ENCODE data around the gene GLP1R. TPM values are rescaled to one million over a fixed set of nuclear protein-coding genes. Genes with fewer than 3 reads are reported as not detected.

GLP1R gene
- total RNA-seq, 1 experiment from 2014 or later = 0.85 TPM

DNA sequence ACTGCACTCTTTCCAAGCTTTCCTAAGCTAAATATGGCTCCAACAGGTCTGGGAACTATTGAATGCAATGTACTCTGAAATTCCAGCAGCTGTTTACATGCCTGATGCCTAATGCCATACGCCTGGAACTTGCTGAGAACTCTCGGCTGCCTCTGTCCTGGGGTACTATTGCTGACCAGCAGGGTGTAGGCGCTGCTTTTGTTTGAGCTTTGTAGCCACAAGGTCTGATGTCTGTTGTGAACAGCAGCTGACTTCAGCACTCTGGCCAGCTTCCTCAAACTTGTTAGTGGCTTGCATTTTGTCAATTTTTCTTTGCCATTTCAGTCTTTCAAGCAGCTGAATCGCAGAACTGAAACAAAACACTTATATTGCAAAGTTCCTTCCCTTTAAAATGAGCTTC, 39.8 kb downstream of the GLP1R start:
- H3K27ac Mint-ChIP-seq = peak overlapping the region in 2 of 3 experiments; percentile 52 to 71; a peak in 3 of 7 replicates
- Histone ChIP-seq H2AK5ac (ENCODE audit: insufficient read length, low read length) (no peak overlapping the region), H3K4me2 (ENCODE audit: insufficient read depth, insufficient read length, low read length) (no peak overlapping the region), H3K18ac (ENCODE audit: insufficient read length, low read depth, low read length) (no peak overlapping the region), H4K5ac (ENCODE audit: insufficient read length, low read depth, low read length) (no peak overlapping the region), H3K9me3 (ENCODE audit: control insufficient read depth, low read depth, low read length) (no peaks in the 10 kb centered on the region), H3T11ph (ENCODE audit: low read length) (no peak overlapping the region), H2BK15ac (ENCODE audit: low read depth, low read length) (no peak overlapping the region), H2BK5ac (ENCODE audit: insufficient read length, low read length) (no peak overlapping the region), H2AFZ (ENCODE audit: low read length) (no peak overlapping the region), H2BK12ac (ENCODE audit: insufficient read length, low read depth, low read length) (no peak overlapping the region), H3K27ac (ENCODE audit: insufficient read length, low read depth, low read length) (no peak overlapping the region), H3K14ac (ENCODE audit: insufficient read depth, low read length) (no peak overlapping the region), H2BK120ac (ENCODE audit: low read depth, low read length, poor library complexity, severe bottlenecking) (no peak overlapping the region), H3K9ac (ENCODE audit: extremely low read depth, insufficient read length, low read length) (no peak overlapping the region), H3K23me2 (ENCODE audit: insufficient read length, low read depth, low read length, poor library complexity, severe bottlenecking) (no peaks in the 10 kb centered on the region), H2BK20ac (ENCODE audit: low read depth, low read length, poor library complexity, severe bottlenecking) (no peak overlapping the region), H4K8ac (replicated peaks; ENCODE audit: insufficient read length, low read depth, low read length) (no peak overlapping the region), H3K56ac (ENCODE audit: insufficient read length, low read depth, low read length) (no peak overlapping the region), H4K20me1 (ENCODE audit: control insufficient read depth, insufficient read depth, insufficient read length) (no peaks in the 10 kb centered on the region), H3K4me1 (ENCODE audit: insufficient read depth, low read length) (peaks cover 6% of the 10 kb centered on the region), H3K27me3 (ENCODE audit: insufficient read depth, low read length) (no peaks in the 10 kb centered on the region), H3K23ac (ENCODE audit: insufficient read length, low read depth, low read length) (no peak overlapping the region), H3K79me1 (ENCODE audit: insufficient read depth, low read depth, low read length, poor library complexity, severe bottlenecking) (no peaks in the 10 kb centered on the region), H3K79me2 (ENCODE audit: insufficient read depth, low read length) (no peaks in the 10 kb centered on the region), H3K4ac (ENCODE audit: low read depth, low read length) (no peak overlapping the region), H4K91ac (ENCODE audit: insufficient read length, low read depth, low read length) (no peak overlapping the region)
- DNase-seq = peak; percentile 84
- no peak overlapping the region; a peak in 1 of 5 replicates for H3K4me3 Mint-ChIP-seq
- H3K36me3 Mint-ChIP-seq (ENCODE audit: insufficient read depth in 1 of 3, low read depth in 3 of 3) = no peaks in the 10 kb centered on the region; a peak in 1 of 7 replicates
- H3K27me3 Mint-ChIP-seq (ENCODE audit: low read depth) = peaks cover 11% of the 10 kb centered on the region
- H3K4me1 Mint-ChIP-seq = peaks cover 61 to 78% of the 10 kb centered on the region in 2 experiments
- H3K9me3 Mint-ChIP-seq = no peaks in the 10 kb centered on the region
- no CpG with 5 or more reads among the region's 4 CpGs for WGBS (ENCODE audit: extremely low coverage, insufficient read length, low lambda C conversion rate)
- TF ChIP-seq CTCF (conservative IDR thresholded peaks at IDR 0.05) = peak; percentile 63
